ENCODE measurements around the gene NAA35. TPM values are rescaled to one million over a fixed set of nuclear protein-coding genes. Genes with fewer than 3 reads are reported as not detected.
"Not testable (repeated sequence)": the region's sequence is repeated elsewhere in the genome, so short reads cannot be mapped to it uniquely, and the experiment has no call there.

Gene NAA35
- total and polyA plus RNA-seq, 4 donors, result 4.5 to 23.5 (median 16.7) TPM

DNA sequence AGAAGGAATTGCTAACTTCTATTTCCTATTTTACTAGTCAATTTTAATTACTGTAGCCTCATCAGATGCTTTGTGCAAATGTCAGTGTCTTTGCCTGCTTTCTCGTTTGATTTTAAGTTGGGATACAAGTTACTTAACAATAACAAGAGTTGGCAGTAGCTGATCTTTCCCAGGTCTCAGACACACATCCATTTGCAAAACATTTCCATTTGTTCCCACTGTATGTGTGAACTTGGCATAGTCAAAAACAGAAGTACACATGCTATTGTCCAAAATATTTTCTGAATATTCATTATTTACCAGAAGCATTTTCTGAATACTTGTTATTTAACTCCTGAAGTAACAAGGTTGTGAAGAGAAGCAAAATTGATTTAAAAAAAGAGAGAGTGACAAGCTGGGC lies 35.0 kb upstream of the NAA35 start:
- H3K9me3 ChIP-seq (ENCODE audit: control insufficient read depth, low read length), result no peaks in the 10 kb centered on the region

DNA sequence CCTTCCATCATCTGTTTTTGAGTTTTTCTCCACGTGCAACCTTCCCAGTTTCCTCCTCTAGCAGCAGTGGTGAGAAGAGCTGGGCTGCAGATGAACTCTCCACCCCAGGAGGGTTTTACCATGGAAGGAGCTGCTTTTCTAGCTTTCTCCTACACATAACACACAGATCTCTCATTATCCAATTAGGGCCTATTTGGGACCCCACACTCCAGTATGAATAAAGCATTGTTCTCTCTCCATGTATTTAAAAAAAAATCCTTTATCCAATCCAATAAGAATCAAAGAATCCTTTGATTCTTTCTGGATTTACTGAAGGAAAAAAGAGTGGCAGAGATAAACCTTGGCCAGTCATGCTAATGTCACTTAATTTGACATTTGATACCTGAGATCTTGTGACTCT lies 31.6 kb upstream of the NAA35 start:
- intact Hi-C loops (cut with DNase I), result no loop called here
- Histone ChIP-seq H3K36me3 (ENCODE audit: control insufficient read depth in 1 of 2, insufficient read depth in 2 of 2, low read length in 1 of 2) (no peaks in the 10 kb centered on the region), H3K4me1 (ENCODE audit: control insufficient read depth in 1 of 2, insufficient read depth in 2 of 2, low read length in 2 of 2) (no peaks in the 10 kb centered on the region), H3K9me3 (ENCODE audit: control insufficient read depth, low read length) (no peaks in the 10 kb centered on the region), H3K27ac (ENCODE audit: low read depth in 1 of 2, low read length in 2 of 2) (no peak overlapping the region), H3K27me3 (ENCODE audit: control insufficient read depth in 1 of 2, insufficient read depth in 2 of 2, low read length in 1 of 2) (no peaks in the 10 kb centered on the region), H3K4me3 (ENCODE audit: low read length in 2 of 2) (no peak overlapping the region)
- DNase-seq, result no peak
- WGBS, 2 donors, result 73 to 81% methylated on average over 1 of the region's 1 CpG
- no peak for ATAC-seq (ENCODE audit: low FRiP score)

More for the DNA sequence above, 35.0 kb upstream of the NAA35 start:
- Histone ChIP-seq H3K4me1 (ENCODE audit: control insufficient read depth in 1 of 2, insufficient read depth in 2 of 2, low read length in 2 of 2) (no peaks in the 10 kb centered on the region), H3K36me3 (ENCODE audit: control insufficient read depth in 1 of 2, insufficient read depth in 2 of 2, low read length in 1 of 2) (no peaks in the 10 kb centered on the region), H3K27me3 (ENCODE audit: control insufficient read depth in 1 of 2, insufficient read depth in 2 of 2, low read length in 1 of 2) (no peaks in the 10 kb centered on the region), H3K4me3 (ENCODE audit: low read length in 2 of 2) (no peak overlapping the region), H3K27ac (ENCODE audit: low read depth in 1 of 2, low read length in 2 of 2) (no peak overlapping the region)
- intact Hi-C loops (cut with DNase I), result no loop called here
- ATAC-seq (ENCODE audit: low FRiP score) (no peak), DNase-seq (no peak)
- WGBS, 2 donors, result 46 to 52% methylated on average over 1 of the region's 1 CpG

DNA sequence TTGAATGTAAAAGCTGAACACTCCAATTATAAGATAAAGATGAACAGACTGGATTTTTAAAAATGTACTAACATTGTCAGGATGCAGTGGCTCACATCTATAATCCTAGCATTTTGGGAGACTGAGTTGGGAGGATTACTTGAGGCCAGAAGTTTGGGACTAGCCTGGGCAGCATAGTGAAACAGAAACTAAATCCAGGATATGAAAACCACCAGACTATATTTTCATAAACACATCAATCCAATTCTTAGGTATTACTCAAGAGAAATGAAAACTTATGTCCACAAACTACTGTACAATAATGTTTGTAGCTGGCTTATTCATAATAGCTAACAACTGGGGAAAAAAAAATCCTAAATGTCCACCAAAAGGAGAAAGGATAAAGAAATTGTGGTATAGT lies 26.8 kb upstream of the NAA35 start:
- intact Hi-C loops (cut with DNase I), result no loop called here
- ATAC-seq (ENCODE audit: low FRiP score) (no peak), DNase-seq (no peak)
- H3K4me1 ChIP-seq (ENCODE audit: control insufficient read depth in 1 of 2, insufficient read depth in 2 of 2, low read length in 2 of 2), result peaks cover 0 to 1% of the 10 kb centered on the region in 2 donors
- no peaks in the 10 kb centered on the region for H3K9me3 ChIP-seq (ENCODE audit: control insufficient read depth, low read length)
- H3K4me3 ChIP-seq (ENCODE audit: low read length in 2 of 2), result no peak overlapping the region
- no peaks in the 10 kb centered on the region for H3K27me3 ChIP-seq (ENCODE audit: control insufficient read depth in 1 of 2, insufficient read depth in 2 of 2, low read length in 1 of 2)
- H3K27ac ChIP-seq (ENCODE audit: low read depth in 1 of 2, low read length in 2 of 2), result no peak overlapping the region
- H3K36me3 ChIP-seq (ENCODE audit: control insufficient read depth in 1 of 2, insufficient read depth in 2 of 2, low read length in 1 of 2), result no peaks in the 10 kb centered on the region

- Histone ChIP-seq H3K4me3 (ENCODE audit: low read length in 2 of 2) (no peak overlapping the region), H3K4me1 (ENCODE audit: control insufficient read depth in 1 of 2, insufficient read depth in 2 of 2, low read length in 2 of 2) (peaks cover 0 to 3% of the 10 kb centered on the region in 2 donors), H3K27ac (ENCODE audit: low read depth in 1 of 2, low read length in 2 of 2) (no peak overlapping the region), H3K9me3 (ENCODE audit: control insufficient read depth, low read length) (no peaks in the 10 kb centered on the region), H3K27me3 (ENCODE audit: control insufficient read depth in 1 of 2, insufficient read depth in 2 of 2, low read length in 1 of 2) (no peaks in the 10 kb centered on the region), H3K36me3 (ENCODE audit: control insufficient read depth in 1 of 2, insufficient read depth in 2 of 2, low read length in 1 of 2) (no peaks in the 10 kb centered on the region)
- intact Hi-C loops (cut with DNase I), result no loop called here
- DNase-seq (no peak), ATAC-seq (ENCODE audit: low FRiP score) (no peak)
- WGBS, 2 donors, result 83 to 85% methylated on average over 7 of the region's 7 CpGs
Measured at GRCh38 chr9:85917756-85918155, 23.2 kb upstream of the NAA35 start.

DNA sequence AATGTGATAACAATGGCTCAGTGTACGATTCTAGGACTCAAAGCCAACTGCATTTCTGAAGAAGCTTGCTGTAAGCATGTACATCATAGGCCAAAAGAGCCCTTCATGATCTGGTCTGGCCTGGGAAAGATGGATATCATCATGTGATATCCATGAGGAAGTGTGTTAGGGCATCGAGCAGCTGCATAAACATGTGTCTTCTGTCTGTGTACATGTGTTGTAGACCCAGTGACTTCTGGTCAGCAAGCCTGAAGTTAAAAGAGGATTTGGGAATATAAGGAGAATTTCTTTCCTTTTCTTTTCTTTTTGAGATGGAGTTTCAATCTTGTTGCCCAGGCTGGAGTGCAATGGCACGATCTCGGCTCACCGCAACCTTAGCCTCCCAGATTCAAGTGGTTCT lies 15.5 kb upstream of the NAA35 start:
- ATAC-seq (ENCODE audit: low FRiP score), result no peak
- H3K4me3 ChIP-seq (ENCODE audit: low read length in 2 of 2), result no peak overlapping the region
- no peaks in the 10 kb centered on the region for H3K9me3 ChIP-seq (ENCODE audit: control insufficient read depth, low read length)
- H3K36me3 ChIP-seq (ENCODE audit: control insufficient read depth in 1 of 2, insufficient read depth in 2 of 2, low read length in 1 of 2), result no peaks in the 10 kb centered on the region
- no peak overlapping the region for H3K27ac ChIP-seq (ENCODE audit: low read depth in 1 of 2, low read length in 2 of 2)
- no peaks in the 10 kb centered on the region for H3K27me3 ChIP-seq (ENCODE audit: control insufficient read depth in 1 of 2, insufficient read depth in 2 of 2, low read length in 1 of 2)
- 87 to 94% methylated on average over 5 of the region's 5 CpGs for WGBS, 2 donors
- peaks cover 0 to 3% of the 10 kb centered on the region in 2 donors for H3K4me1 ChIP-seq (ENCODE audit: control insufficient read depth in 1 of 2, insufficient read depth in 2 of 2, low read length in 2 of 2)
- intact Hi-C loops (cut with DNase I), result no loop called here
- no peak for DNase-seq

- intact Hi-C loops (cut with DNase I), result no loop called here
- Histone ChIP-seq H3K4me1 (ENCODE audit: control insufficient read depth in 1 of 2, insufficient read depth in 2 of 2, low read length in 2 of 2) (peaks cover 0 to 3% of the 10 kb centered on the region in 2 donors), H3K27me3 (ENCODE audit: control insufficient read depth in 1 of 2, insufficient read depth in 2 of 2, low read length in 1 of 2) (no peaks in the 10 kb centered on the region), H3K27ac (ENCODE audit: low read depth in 1 of 2, low read length in 2 of 2) (no peak overlapping the region), H3K9me3 (ENCODE audit: control insufficient read depth, low read length) (no peaks in the 10 kb centered on the region), H3K4me3 (ENCODE audit: low read length in 2 of 2) (no peak overlapping the region), H3K36me3 (ENCODE audit: control insufficient read depth in 1 of 2, insufficient read depth in 2 of 2, low read length in 1 of 2) (no peaks in the 10 kb centered on the region)
- DNase-seq (no peak), ATAC-seq (ENCODE audit: low FRiP score) (peak; percentile 83)
- WGBS, 2 donors, result 2 to 10% methylated on average over 2 of the region's 2 CpGs
Measured at GRCh38 chr9:85927076-85927475, 13.9 kb upstream of the NAA35 start.

DNA sequence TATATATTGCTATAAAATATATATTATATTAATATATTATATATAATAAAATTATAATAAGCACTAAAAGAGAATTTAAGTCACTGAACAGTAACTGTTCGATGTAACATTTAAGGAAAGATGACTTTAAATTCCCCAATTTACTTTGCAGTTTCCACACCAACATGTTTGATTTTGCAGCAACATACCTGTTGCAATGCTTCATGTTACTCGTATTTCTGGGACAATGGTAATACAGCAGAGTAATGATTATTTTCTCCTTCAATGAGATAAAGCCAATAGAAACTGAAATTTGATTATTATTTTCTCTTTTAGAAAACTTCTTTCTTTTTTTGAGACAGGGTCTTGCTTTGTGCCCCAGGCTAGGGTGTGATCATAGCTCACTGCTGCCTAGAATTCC lies 9.5 kb upstream of the NAA35 start:
- H3K4me3 ChIP-seq (ENCODE audit: low read length in 2 of 2), result no peak overlapping the region
- no peaks in the 10 kb centered on the region for H3K36me3 ChIP-seq (ENCODE audit: control insufficient read depth in 1 of 2, insufficient read depth in 2 of 2, low read length in 1 of 2)
- H3K27ac ChIP-seq (ENCODE audit: low read depth in 1 of 2, low read length in 2 of 2), result no peak overlapping the region
- H3K27me3 ChIP-seq (ENCODE audit: control insufficient read depth in 1 of 2, insufficient read depth in 2 of 2, low read length in 1 of 2), result no peaks in the 10 kb centered on the region
- no peaks in the 10 kb centered on the region for H3K9me3 ChIP-seq (ENCODE audit: control insufficient read depth, low read length)
- intact Hi-C loops (cut with DNase I), result no loop called here
- DNase-seq (no peak), ATAC-seq (ENCODE audit: low FRiP score) (no peak)
- peaks cover 0 to 2% of the 10 kb centered on the region in 2 donors for H3K4me1 ChIP-seq (ENCODE audit: control insufficient read depth in 1 of 2, insufficient read depth in 2 of 2, low read length in 2 of 2)
- WGBS, 2 donors, result 87 to 96% methylated on average over 2 of the region's 2 CpGs

DNA sequence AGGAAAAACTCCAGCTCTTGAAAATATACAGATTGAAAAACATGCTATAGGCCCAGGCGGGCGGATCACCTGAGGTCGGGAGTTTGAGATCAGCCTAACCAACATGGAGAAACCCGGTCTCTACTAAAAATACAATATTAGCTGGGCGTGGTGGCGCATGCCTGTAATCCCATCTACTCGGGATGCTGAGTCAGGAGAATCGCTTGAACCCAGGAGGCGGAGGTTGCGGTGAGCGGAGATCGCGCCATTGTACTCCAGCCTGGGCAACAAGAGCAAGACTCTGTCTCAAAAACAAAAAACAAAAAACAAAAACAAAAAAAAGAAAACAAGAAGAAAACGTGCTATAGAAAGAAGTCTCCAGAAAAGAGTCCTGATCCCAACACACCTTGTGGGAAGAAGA lies 5.0 kb upstream of the NAA35 start:
- H3K36me3 ChIP-seq (ENCODE audit: control insufficient read depth in 1 of 2, insufficient read depth in 2 of 2, low read length in 1 of 2); H3K4me1 ChIP-seq (ENCODE audit: control insufficient read depth in 1 of 2, insufficient read depth in 2 of 2, low read length in 2 of 2); H3K4me3 ChIP-seq (ENCODE audit: low read length in 2 of 2); H3K27me3 ChIP-seq (ENCODE audit: control insufficient read depth in 1 of 2, insufficient read depth in 2 of 2, low read length in 1 of 2); DNase-seq; H3K9me3 ChIP-seq (ENCODE audit: control insufficient read depth, low read length); H3K27ac ChIP-seq (ENCODE audit: low read depth in 1 of 2, low read length in 2 of 2); ATAC-seq (ENCODE audit: low FRiP score); intact Hi-C loops (cut with DNase I): not testable (repeated sequence)
- 96 to 97% methylated on average over 14 of the region's 14 CpGs for WGBS, 2 donors

DNA sequence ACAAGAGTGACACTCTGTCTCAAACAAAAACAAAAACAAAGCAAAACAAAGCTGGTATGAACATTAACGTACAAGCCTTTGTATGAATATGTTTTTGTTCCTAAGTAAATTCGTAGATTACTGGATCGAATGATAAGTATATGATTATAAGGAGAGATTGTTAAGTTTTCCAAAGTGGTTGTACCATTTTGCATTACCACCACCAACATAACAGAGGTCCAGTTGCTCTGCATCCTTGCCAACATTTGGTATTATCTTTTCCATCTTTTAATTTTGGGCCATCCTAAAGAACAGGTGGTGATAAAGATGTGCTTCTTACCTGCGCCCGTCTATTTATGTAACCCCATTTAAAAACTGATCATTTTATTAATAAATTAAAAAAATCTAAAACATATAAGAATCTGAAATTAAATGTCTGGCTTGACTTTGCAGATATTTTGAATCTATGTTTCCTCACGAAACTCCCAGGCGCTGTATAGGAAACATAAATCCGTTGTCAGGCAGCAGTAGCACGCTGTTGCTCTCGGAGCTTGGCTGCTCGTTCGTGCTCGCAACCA lies 593 bp upstream of the NAA35 start:
- intact Hi-C loops (cut with DNase I), result loop anchor here (2.0 to 5.0 kb wide), 2 partner anchors 198 to 342 kb away; partner anchors contain the start of genes AGTPBP1 (in 2 of the 2) and ISCA1 (in 1 of the 2)
- peak overlapping the region; percentile 24 to 67 for H3K4me3 ChIP-seq (ENCODE audit: low read length in 2 of 2)
- no peak for ATAC-seq (ENCODE audit: low FRiP score)
- no peaks in the 10 kb centered on the region for H3K9me3 ChIP-seq (ENCODE audit: control insufficient read depth, low read length)
- peaks cover 0 to 11% of the 10 kb centered on the region in 2 donors for H3K4me1 ChIP-seq (ENCODE audit: control insufficient read depth in 1 of 2, insufficient read depth in 2 of 2, low read length in 2 of 2)
- WGBS, 2 donors, result 24 to 25% methylated on average over 13 of the region's 13 CpGs
- peak overlapping the region in 1 of 2 donors; percentile 25 for H3K27ac ChIP-seq (ENCODE audit: low read depth in 1 of 2, low read length in 2 of 2)
- no peaks in the 10 kb centered on the region for H3K27me3 ChIP-seq (ENCODE audit: control insufficient read depth in 1 of 2, insufficient read depth in 2 of 2, low read length in 1 of 2)
- H3K36me3 ChIP-seq (ENCODE audit: control insufficient read depth in 1 of 2, insufficient read depth in 2 of 2, low read length in 1 of 2), result no peaks in the 10 kb centered on the region
- no peak for DNase-seq
